Heart left ventricle (tissue), 13 donors: ENCODE data around the gene OTOP3.

Experiments
- POLR2A ChIP-seq, 2 donors: fragments of 450-650 bp; IDR thresholded peaks; one replicate each; pipeline ENCODE4 v1.6.1; 2017; ENCODE audit warnings: antibody characterized with exemption in 2 of 2, mild to moderate bottlenecking in 2 of 2, moderate library complexity in 2 of 2
- TF ChIP-seq, protein P1 (sequence below), 12 donors: fragments of 200-600 bp; sonication (generic) in 4 of 12; IDR thresholded peaks; one replicate each; pipeline versions ENCODE4 v1.5.0 to v1.8.0; 2018 to 2022; ENCODE audit warnings: antibody characterized with exemption in 12 of 12, mild to moderate bottlenecking in 5 of 12
- donor health status: ischemic (EF 13 %, LVEDD 7.1; RV severe dilation, severe dysfunction).
- donor health status: DM: no; HTN: yes; CAD: no.
- donor health status: DM: no; HTN: no; CAD: no.
- donor health status: ischemic (EF 25% LVEDD 6.9; RV normal size, moderate dysfunction).
- donor health status: ischemic (EF 25% LVEDD 5.7; RV mildly dilated, moderate dysfunction).
- donor health status: ischemic (EF 35%, LVEDD 5.7; RV mildly dilated, moderate dysfunction).
- donor health status: nonischemic (EF 11% LVEDD 7.7; RV severe dilation, severe dysfunction).
- donor health status: DM: yes; HTN: yes; CAD: no.
- donor health status: PGD.
- donor health status: ischemic (EF 29% LVEDD 5.4; RV normal size, mild dysfunction).
- donor health status: nonischemic (EF 23%, LVEDD 6.1; RV moderate dilation, normal function).

DNA sequence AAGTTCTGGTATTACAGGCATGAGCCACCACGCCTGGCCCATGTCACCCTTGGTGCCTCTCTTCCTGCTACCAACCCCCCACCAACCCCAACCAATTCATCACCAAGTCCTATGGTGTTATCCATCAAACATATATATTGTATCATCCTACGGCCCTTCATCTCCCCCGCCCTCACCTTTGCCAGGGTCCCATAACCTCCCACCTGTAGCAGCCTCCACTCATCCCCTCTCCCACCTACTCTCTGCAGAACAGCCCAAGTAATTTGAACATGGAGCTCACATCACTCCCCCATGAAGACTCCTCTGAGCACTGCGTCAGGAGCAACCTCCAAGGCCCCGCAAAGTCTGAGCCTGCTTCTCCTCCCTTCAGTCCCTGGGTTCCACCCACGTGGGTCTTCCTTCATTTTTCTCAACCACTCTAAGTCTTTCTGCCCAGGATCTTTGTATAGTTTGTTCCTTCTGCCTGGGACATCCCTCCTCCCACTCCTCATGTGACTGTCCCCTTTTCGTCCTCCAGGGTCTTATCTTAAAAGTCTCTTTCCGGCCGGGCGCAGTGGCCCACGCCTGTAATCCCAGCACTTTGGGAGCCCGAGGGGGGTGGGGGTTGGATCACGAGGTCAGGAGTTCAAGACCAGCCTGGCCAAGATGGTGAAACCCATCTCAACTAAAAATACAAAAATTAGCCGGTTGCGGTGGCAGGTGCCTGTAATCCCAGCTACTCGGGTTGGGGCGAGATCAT, 43.9 kb downstream of the OTOP3 start:
- no peak for TF ChIP-seq POLR2A (IDR thresholded peaks at IDR 0.05)
- TF ChIP-seq, protein P1, sequence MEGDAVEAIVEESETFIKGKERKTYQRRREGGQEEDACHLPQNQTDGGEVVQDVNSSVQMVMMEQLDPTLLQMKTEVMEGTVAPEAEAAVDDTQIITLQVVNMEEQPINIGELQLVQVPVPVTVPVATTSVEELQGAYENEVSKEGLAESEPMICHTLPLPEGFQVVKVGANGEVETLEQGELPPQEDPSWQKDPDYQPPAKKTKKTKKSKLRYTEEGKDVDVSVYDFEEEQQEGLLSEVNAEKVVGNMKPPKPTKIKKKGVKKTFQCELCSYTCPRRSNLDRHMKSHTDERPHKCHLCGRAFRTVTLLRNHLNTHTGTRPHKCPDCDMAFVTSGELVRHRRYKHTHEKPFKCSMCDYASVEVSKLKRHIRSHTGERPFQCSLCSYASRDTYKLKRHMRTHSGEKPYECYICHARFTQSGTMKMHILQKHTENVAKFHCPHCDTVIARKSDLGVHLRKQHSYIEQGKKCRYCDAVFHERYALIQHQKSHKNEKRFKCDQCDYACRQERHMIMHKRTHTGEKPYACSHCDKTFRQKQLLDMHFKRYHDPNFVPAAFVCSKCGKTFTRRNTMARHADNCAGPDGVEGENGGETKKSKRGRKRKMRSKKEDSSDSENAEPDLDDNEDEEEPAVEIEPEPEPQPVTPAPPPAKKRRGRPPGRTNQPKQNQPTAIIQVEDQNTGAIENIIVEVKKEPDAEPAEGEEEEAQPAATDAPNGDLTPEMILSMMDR (IDR thresholded peaks at IDR 0.05) = no peak
